ENCODE results near the gene FUCA2.

GRCh38 chr6:143549221-143549948, 37.9 kb upstream of the FUCA2 start:
- TF ChIP-seq, protein P1, sequence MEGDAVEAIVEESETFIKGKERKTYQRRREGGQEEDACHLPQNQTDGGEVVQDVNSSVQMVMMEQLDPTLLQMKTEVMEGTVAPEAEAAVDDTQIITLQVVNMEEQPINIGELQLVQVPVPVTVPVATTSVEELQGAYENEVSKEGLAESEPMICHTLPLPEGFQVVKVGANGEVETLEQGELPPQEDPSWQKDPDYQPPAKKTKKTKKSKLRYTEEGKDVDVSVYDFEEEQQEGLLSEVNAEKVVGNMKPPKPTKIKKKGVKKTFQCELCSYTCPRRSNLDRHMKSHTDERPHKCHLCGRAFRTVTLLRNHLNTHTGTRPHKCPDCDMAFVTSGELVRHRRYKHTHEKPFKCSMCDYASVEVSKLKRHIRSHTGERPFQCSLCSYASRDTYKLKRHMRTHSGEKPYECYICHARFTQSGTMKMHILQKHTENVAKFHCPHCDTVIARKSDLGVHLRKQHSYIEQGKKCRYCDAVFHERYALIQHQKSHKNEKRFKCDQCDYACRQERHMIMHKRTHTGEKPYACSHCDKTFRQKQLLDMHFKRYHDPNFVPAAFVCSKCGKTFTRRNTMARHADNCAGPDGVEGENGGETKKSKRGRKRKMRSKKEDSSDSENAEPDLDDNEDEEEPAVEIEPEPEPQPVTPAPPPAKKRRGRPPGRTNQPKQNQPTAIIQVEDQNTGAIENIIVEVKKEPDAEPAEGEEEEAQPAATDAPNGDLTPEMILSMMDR (IDR thresholded peaks at IDR 0.05) = no peak
- no peak for TF ChIP-seq NR2C2 (CRISPR knock-in tag; IDR thresholded peaks at IDR 0.05)

Measured in WTC11 (cell line).